GM06990 (cell line): ENCODE measurements around the gene ADAMTS17.

Source experiments
- DNase-seq: peaks from one replicate; pipeline ENCODE4 v3.0.0-alpha.2; 2011; ENCODE audit not compliant: insufficient read length; ENCODE audit errors: extremely low read depth
- H3K27me3 ChIP-seq: replicated peaks from 2 replicates; pipeline ENCODE4 v1.6.0; 2011; ENCODE audit warnings: low read length; ENCODE audit not compliant: control insufficient read depth, insufficient read depth
- H3K36me3 ChIP-seq: 2 replicates; pipeline ENCODE4 v1.5.1; 2011; ENCODE audit warnings: low read length; ENCODE audit not compliant: control insufficient read depth, insufficient read depth
- H3K4me3 ChIP-seq: replicated peaks from 2 replicates; pipeline ENCODE4 v1.5.1; 2011; ENCODE audit warnings: low read depth, mild to moderate bottlenecking, control low read depth, low read length
- TF ChIP-seq, protein P1 (sequence below): IDR thresholded peaks from 2 replicates; pipeline ENCODE4 v1.5.1; 2011; ENCODE audit warnings: low read length, control low read depth, mild to moderate bottlenecking, inconsistent platforms; ENCODE audit not compliant: insufficient read depth, poor library complexity, severe bottlenecking

ADAMTS17 gene

DNA sequence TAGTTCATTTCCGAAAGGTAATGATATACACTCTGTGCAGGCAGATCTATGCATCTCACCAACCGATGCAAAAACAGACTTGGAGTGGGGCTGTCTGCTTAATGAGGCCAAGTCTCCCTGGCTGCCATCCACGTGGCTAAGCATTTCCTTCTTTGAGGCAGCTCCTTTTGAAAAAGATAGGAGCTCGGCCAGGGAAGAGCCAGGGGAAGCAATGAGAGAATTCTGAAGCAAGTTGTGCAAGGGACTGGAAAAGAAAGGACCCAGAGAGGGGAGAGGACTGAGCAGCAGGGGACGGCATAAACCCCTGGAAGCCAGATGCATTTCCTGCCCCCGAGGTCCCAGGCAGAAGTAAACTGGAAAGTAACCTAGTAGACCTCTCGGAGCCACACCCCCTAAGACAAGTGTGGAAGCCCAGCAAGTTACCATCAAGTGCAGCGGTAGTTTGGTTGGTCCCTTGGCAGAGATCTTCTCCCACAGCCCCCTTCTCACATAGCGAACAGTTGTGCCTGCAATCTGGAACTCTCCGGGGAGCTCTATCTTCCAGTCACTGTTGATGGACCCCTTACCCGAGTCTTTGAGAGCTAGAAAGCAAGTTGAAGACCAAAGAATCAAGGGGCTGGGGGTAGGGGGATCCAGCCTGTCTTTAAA is 288.2 kb downstream of the ADAMTS17 start:
- TF ChIP-seq, protein P1, sequence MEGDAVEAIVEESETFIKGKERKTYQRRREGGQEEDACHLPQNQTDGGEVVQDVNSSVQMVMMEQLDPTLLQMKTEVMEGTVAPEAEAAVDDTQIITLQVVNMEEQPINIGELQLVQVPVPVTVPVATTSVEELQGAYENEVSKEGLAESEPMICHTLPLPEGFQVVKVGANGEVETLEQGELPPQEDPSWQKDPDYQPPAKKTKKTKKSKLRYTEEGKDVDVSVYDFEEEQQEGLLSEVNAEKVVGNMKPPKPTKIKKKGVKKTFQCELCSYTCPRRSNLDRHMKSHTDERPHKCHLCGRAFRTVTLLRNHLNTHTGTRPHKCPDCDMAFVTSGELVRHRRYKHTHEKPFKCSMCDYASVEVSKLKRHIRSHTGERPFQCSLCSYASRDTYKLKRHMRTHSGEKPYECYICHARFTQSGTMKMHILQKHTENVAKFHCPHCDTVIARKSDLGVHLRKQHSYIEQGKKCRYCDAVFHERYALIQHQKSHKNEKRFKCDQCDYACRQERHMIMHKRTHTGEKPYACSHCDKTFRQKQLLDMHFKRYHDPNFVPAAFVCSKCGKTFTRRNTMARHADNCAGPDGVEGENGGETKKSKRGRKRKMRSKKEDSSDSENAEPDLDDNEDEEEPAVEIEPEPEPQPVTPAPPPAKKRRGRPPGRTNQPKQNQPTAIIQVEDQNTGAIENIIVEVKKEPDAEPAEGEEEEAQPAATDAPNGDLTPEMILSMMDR, result no peak
- DNase-seq, result no peak
- no peaks in the 10 kb centered on the region for H3K36me3 ChIP-seq
- no peak overlapping the region for H3K4me3 ChIP-seq
- no peaks in the 10 kb centered on the region; the same call in none of the 2 replicates for H3K27me3 ChIP-seq

DNA sequence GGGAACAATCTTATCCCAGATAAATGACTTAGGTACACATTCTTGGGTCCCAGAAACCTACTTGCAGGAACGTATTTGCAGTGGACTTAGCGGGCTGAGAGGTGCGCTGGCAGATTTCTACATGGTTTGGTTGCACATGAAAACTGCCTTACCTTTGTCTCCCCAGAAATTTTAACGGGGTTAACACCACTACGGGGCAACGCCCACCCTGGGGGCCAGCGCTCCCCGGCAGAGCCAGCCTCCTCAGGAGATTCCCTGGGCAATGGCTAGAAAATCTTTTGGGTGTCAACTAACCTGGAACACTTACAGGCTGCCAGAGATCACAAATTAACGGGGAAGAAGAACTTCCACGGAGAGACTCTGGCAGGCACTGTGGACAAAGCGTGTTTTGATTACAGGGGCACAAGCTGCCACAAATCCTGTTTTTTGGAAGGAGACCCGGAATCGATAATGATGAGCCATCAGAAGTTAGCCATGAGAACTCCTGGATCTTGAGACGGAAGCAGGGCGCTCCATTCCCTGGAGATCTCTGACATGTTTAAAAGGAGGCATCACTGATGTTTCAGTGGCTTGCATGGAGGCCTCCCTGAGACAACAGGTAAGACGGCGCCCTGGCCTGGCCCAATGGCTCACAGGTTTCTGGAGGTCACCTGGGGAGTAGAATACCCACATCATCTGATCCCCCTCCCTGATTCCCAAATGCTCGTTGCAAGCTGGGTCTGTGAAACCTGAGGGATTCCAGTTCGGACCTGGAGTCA is 288.9 kb downstream of the ADAMTS17 start:
- no peak for DNase-seq
- no peaks in the 10 kb centered on the region; the same call in none of the 2 replicates for H3K27me3 ChIP-seq

DNA sequence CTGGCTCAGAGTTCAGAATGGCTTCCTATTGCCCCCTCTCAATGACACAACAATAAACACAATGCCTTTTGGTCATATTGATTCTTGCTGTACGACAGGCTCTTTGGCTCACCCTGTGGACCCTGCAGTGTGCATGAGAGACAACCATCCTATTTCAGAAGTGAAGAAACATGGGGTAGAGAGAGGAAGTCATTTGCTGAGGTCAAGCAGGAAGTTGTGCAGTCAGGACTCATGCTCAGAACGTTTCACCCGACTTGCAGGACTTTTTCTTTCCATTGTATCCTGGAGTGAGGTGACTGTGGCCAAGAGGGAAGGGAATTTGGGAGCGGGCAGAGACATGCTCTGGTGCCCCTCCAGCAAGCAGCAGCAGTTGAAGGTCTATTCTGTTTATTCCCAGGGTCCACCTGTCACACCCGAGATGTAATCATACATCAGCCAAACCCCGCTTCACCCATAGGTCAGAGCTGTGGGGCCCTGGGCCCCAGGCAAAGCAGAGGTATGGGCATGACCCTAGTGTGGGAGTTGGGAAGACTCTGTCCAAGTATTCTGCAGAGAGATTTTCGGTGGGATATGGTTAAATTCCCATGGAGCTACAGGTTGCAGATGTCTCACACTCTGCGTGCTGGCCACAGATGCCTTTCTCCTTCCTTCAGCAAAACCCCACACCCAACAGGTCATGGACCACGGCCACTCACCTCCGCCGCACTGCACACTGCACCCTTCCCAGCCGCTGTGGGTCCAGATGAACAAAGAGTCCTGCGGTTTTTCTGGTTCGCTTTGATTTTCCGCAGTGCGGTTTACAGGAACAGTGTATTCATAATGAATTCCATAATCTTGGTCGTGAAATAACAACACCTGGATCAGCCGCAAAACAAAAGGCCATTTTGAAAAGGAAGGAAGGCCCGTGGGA is 290.6 kb downstream of the ADAMTS17 start:
- no peaks in the 10 kb centered on the region; the same call in none of the 2 replicates for H3K27me3 ChIP-seq
- DNase-seq, result no peak

More for the DNA sequence above, 288.9 kb downstream of the ADAMTS17 start:
- TF ChIP-seq, protein P1, result no peak
- no peak overlapping the region for H3K4me3 ChIP-seq
- H3K36me3 ChIP-seq, result no peaks in the 10 kb centered on the region

DNA sequence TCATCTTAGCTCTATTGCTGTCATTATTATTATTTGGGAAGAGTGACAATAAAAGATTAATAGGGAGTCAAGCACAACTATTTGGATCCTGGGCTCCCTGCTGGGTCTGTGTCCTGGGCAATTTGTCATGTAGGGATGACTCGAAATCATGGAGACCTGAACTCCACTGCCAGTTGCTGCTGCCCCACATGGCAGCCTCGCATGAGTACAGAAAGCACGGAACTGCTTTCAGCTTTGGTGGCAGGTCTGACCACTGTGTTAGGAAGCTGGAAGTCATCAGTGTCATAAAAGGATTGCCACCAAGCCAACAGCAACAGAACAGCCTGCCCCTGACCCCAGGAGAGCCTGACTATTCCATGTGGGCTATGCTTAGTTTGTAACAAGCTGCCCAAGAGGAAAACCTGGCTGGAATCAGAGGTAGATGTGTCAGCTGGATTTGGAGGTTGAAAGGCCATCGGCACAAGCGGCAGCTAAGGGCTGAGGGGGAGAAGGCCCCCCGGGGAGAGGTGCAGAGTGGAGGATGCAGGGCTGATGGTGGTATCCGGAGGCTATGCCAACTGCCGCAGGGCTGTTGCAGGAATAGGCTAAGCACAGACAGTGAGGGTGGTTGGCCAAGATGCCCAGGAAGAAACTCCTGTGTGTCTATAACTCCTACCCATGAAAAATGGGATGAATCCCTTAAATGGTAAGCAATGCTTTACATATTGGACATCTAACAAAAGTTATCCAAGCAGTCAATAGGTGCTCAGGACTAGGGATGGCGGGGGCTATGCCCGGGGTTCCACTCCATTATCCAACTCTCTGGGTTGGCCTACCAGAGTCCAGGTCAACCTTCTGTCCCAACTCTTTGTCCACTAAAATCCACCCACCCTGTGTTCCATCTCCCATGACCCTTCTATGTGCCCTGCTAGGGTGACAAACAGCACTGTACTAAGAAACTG is 291.6 kb downstream of the ADAMTS17 start:
- Histone ChIP-seq H3K27me3 (no peaks in the 10 kb centered on the region; the same call in none of the 2 replicates), H3K36me3 (no peaks in the 10 kb centered on the region), H3K4me3 (no peak overlapping the region)
- TF ChIP-seq, protein P1, result no peak
- DNase-seq, result no peak

More for the DNA sequence above, 290.6 kb downstream of the ADAMTS17 start:
- no peaks in the 10 kb centered on the region for H3K36me3 ChIP-seq
- TF ChIP-seq, protein P1, result no peak
- no peak overlapping the region for H3K4me3 ChIP-seq

DNA sequence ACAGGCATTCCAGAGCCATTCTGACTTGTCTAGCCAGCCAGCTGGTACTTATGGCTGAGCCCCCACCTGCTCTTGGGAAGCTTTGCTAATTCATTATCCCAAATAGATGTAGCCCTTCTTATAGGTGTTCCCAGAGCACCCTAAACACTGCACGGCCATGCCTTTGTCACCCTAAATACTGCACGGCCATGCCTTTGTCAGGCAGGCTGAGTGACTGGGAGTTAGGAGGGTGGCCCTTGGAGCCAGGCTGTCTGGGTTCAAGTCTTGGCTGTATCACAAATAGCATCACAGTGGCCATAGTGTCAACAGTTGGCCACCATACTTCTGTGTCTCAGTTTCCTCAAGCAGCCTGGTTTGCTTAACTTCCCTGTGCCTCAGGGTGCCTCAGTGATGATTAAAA is 292.3 kb downstream of the ADAMTS17 start:
- Histone ChIP-seq H3K36me3 (no peaks in the 10 kb centered on the region), H3K27me3 (no peaks in the 10 kb centered on the region; the same call in none of the 2 replicates), H3K4me3 (no peak overlapping the region)
- no peak for DNase-seq
- TF ChIP-seq, protein P1, result no peak
